Astrocyte of the spinal cord (primary cell): Measurements from ENCODE around the gene GRIPAP1.

ENCODE experiments used
- DNase-seq: peaks from one replicate; pipeline ENCODE4 v3.0.0; 2011; ENCODE audit warnings: low read depth, low spot score
- H3K4me3 ChIP-seq: 2 replicates; pipeline ENCODE4 v1.5.1; 2011; ENCODE audit warnings: low read depth, mild to moderate bottlenecking, low read length, moderate library complexity
- in situ Hi-C: cut with HindIII; loops from 2 replicates; pipeline ENCODE4 v1.10.0; 2017; ENCODE audit warnings: low sequenced_read_pairs
- TF ChIP-seq, protein P1 (sequence below): IDR thresholded peaks from 2 replicates; pipeline ENCODE4 v1.5.1; 2012; ENCODE audit warnings: low read depth, mild to moderate bottlenecking, low read length, inconsistent platforms

Gene GRIPAP1

GRCh38 chrX:48933757-48934156, 68.3 kb downstream of the GRIPAP1 start:
- DNase-seq = no peak
- in situ Hi-C loops = no loop called here
- no peak overlapping the region for H3K4me3 ChIP-seq
- TF ChIP-seq, protein P1, sequence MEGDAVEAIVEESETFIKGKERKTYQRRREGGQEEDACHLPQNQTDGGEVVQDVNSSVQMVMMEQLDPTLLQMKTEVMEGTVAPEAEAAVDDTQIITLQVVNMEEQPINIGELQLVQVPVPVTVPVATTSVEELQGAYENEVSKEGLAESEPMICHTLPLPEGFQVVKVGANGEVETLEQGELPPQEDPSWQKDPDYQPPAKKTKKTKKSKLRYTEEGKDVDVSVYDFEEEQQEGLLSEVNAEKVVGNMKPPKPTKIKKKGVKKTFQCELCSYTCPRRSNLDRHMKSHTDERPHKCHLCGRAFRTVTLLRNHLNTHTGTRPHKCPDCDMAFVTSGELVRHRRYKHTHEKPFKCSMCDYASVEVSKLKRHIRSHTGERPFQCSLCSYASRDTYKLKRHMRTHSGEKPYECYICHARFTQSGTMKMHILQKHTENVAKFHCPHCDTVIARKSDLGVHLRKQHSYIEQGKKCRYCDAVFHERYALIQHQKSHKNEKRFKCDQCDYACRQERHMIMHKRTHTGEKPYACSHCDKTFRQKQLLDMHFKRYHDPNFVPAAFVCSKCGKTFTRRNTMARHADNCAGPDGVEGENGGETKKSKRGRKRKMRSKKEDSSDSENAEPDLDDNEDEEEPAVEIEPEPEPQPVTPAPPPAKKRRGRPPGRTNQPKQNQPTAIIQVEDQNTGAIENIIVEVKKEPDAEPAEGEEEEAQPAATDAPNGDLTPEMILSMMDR = no peak

GRCh38 chrX:48927736-48928382, 74.2 kb downstream of the GRIPAP1 start:
- DNase-seq = no peak
- in situ Hi-C loops = no loop called here
- no peak overlapping the region for H3K4me3 ChIP-seq
- TF ChIP-seq, protein P1 = no peak

- no peak for DNase-seq
- no peak overlapping the region for H3K4me3 ChIP-seq
- in situ Hi-C loops = no loop called here
- TF ChIP-seq, protein P1 = no peak
Observed at GRCh38 chrX:48927123-48927522, 74.9 kb downstream of the GRIPAP1 start.

DNA sequence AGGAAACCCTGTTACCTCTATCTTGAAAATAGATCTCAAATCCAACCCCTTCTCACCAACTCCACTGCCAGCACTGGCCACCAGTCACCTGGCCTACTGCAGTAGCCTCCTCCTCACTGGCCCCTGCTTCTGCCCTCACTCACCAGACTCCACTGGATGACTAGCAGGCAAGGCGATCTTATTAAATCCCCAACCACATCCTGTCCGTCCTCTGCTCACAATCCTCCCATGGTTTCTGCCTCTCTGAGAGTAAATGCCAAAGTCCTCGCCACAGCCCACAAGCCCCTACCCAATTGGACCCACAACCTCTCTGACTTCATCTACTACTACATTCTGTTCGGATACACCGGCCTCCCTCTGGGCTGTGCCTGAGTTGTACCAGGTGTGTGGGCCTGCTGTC, 77.8 kb downstream of the GRIPAP1 start:
- H3K4me3 ChIP-seq = no peak overlapping the region
- TF ChIP-seq, protein P1 = no peak
- in situ Hi-C loops = no loop called here
- no peak for DNase-seq

DNA sequence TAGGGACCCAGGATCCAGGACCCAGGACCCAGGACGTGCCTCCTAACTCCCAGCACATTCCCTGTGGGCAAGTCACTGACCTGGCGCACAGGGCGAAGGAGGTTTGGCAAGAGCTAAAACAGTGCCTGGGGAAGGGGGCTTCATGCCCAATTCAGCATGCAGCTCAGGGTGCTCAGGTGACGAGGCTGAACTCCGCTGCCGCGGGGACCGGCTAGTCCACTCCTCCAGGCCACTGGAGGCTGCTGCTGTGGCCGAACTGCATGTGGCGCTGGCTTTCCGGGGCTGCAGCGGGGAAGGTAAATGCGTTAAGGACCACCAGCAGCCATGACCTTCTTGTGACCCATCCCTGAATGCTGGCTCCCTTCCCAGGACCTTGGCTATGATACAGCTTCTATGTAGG, 78.3 kb downstream of the GRIPAP1 start:
- H3K4me3 ChIP-seq = no peak overlapping the region
- in situ Hi-C loops = no loop called here
- DNase-seq = no peak
- TF ChIP-seq, protein P1 = no peak
